Right hindlimb (tissue), 1 donor: ENCODE measurements around the gene CNOT10.
"Not testable (repeated sequence)": the region's sequence is repeated elsewhere in the genome, so short reads cannot be mapped to it uniquely, and the experiment has no call there.

Source experiments
- DNase-seq: peaks from one replicate; pipeline ENCODE4 v3.0.0-alpha.2; 2018

Gene CNOT10

DNA sequence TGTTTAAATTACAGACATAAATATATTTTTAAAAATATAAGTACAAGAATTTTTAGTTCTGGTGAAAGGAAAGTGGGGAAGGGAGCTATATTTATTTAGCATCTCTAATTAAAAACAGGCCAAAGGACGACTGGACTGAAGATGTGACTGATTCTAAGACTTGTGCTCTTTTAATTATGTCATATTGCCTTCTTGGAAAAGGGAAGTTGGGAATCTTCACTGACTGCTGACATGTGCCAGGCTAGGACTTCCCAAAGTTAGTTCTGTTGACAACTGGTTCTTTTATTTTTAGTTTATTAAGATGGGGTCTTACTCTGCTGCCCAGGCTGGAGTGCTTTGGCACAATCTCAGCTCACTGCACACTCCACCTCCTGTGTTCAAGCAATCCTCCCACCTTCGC, 13.5 kb downstream of the CNOT10 start:
- DNase-seq, result no peak

DNA sequence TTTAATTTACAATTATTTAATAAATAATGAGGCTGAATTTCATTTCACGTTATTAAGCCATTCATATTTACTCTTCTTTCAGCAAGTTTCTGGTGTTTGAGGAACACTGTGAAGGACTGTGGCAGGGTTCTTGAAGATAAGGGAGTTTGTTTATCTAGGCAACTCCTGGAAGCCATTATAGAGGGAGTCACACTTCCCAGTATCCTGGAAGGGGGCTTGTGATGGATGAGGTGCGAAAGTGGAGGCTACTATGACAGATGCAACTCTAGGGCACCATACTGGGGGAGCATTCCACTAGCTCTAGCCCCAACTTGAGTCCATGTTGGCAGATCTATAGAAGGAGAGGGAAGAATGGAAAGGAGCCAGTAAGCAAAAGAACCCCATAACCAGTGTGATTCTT, 14.4 kb downstream of the CNOT10 start:
- DNase-seq, result no peak

GRCh38 chr3:32700244-32700643, 15.3 kb downstream of the CNOT10 start:
- DNase-seq, result no peak

- no peak for DNase-seq
Observed at GRCh38 chr3:32703491-32703972, 18.5 kb downstream of the CNOT10 start.

- no peak for DNase-seq
Observed at GRCh38 chr3:32705232-32705631, 20.2 kb downstream of the CNOT10 start.

DNA sequence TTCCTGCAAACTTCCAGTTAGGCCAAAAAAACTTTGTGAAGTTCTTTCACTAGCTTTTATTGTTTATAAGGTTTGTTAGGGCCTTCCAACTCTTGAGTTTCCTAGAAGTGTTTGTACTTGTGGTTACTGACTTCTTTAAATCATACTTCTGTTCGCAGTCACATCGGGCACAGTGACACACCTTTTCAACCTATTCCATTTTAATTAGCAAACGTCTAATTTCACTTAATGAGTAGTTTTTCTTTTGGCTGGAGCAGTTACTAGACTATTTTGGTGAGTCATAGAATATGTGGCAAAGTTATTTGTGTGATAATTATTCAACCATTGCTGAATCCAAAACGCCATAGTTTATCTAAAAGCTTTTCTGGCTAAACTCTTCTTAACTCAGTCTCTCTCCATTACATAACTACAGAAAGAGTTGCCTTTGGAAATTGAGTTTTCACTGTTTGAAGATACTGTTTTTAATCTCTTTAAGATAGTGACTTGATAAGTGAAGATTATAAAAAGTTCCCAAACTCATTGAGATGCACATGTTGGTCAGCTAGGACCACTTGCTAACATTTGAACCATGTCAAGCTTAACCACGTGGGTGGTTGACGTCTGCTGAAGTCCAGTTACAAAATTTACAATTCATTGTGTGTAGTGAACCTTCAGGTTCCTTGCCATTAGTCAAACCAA, 21.5 kb downstream of the CNOT10 start:
- no peak for DNase-seq

DNA sequence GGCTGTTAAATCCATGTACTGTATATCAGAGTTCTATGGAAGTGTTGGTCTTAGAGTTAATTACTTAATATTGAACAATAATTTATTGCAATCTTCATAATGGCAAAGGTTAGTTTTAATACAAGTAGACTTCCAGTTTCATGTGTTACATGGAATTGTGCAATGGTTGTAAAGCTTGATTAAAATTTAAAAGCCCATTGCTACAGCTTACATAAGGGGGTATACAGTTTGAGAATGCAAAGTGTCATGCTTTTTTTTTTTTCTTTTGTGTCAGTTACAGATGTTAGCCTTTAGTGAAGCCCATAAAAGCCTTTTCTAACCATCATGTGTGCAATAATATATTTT, 22.0 kb downstream of the CNOT10 start:
- DNase-seq, result no peak

GRCh38 chr3:32708672-32709283, 23.8 kb downstream of the CNOT10 start:
- no peak for DNase-seq

DNA sequence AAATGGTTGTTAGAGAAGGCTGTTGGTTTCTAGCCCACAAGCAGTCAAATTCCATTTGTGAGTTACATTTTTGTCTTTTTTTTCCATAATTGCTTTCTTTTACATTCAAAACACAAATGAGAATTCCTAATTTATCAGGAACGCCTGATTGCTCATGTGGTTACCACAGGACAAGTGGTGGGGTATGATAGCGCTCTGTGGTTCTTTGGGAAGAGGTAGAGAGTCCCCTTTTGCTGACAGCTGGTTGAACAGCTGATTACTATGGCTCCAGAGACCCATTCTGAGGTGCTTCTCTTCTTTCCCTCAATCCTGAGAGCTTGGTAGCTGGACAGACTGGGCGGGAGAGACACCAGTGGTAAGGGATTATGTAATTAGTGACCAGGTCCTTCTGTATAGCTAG, 24.4 kb downstream of the CNOT10 start:
- DNase-seq, result no peak

DNA sequence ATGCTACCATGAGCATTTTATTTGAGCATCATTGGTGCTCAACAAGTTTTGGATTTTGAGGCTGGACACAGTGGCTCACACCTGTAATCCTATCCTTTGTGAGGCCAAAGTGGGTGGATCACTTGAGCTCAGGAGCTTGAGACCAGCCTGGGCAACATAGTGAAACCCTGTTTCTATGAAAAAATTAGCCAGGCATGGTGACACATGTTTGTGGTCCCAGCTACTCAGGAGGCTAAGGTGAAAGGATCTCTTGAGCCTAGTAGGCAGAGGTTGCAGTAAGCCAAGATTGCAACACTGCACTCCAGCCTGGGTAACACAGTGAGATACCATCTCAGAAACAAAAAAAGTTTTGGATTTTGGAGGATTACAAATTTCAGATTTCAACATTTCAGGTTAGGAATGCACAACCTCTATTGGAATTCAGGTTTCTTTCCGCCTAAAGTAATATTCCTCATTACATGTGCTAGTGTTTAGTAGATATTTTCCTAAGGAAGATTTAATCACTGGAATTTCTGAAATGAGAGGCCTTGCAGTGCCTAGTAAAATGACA, 27.6 kb downstream of the CNOT10 start:
- DNase-seq, result no peak

DNA sequence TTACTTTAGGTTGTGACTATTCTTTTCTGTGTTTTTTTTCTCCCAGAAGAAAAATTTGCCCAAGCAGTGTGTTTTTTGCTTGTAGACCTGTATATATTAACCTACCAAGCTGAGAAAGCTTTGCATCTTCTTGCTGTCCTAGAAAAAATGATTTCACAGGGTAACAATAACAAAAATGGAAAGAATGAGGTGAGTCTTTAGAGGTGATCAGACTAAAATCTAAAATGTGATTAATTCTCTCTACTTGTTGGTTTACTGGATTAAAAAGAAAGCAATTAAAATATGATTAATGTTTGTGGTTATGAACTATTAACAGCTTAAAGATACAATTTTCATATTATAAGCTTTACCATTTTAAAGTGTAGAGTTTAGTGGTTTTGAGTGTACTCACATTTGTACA, 28.2 kb downstream of the CNOT10 start:
- no peak for DNase-seq

DNA sequence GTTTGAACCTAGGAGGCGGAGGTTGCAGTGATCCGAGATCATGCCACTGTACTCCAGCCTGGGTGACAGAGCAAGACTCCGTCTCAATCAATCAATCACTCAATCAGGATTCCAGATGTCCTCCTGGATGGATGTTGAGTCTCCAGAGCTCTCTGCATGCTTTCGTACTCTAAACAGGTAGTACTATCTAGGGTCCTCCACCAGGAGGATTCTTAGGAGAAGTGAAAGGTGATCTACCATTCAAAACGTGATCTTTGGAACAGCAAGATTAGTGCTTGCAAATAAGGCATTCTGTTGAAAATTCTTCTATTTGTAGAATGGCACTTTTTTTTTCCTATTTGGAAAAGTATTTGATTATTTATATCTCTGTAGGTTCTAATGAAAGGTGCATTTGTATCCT, 34.3 kb downstream of the CNOT10 start:
- DNase-seq, result no peak

- DNase-seq, result no peak
Observed at GRCh38 chr3:32719931-32720330, 34.9 kb downstream of the CNOT10 start.

- DNase-seq, result no peak
Observed at GRCh38 chr3:32725721-32726120, 40.7 kb downstream of the CNOT10 start.

GRCh38 chr3:32733631-32734229, 48.7 kb downstream of the CNOT10 start:
- no peak for DNase-seq

GRCh38 chr3:32734756-32735155, 49.8 kb downstream of the CNOT10 start:
- DNase-seq, result no peak

DNA sequence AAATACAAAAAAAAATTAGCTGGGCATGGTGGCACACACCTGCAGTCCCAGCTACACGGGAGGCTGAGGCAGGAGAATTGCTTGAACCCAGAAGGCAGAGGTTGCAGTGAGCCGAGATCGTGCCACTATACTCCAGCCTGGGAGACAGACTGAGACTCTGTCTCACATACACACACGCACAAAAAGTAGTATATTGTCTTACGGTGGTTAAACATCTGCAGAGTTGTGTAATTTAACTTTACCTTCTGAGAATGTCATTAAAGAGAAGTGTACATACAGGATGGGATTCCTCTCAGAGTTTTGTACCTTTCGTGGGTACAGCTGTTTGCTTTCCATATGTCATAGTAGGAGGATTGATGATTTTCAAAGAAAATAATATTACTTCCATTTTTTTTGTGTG, 58.5 kb downstream of the CNOT10 start:
- not testable (repeated sequence) for DNase-seq

- DNase-seq, result no peak
Observed at GRCh38 chr3:32743934-32744333, 58.9 kb downstream of the CNOT10 start.

GRCh38 chr3:32751377-32751776, 66.4 kb downstream of the CNOT10 start:
- DNase-seq, result no peak

- DNase-seq, result no peak
Observed at GRCh38 chr3:32755761-32756160, 70.8 kb downstream of the CNOT10 start.

- DNase-seq, result no peak
Observed at GRCh38 chr3:32757618-32758374, 72.8 kb downstream of the CNOT10 start.

DNA sequence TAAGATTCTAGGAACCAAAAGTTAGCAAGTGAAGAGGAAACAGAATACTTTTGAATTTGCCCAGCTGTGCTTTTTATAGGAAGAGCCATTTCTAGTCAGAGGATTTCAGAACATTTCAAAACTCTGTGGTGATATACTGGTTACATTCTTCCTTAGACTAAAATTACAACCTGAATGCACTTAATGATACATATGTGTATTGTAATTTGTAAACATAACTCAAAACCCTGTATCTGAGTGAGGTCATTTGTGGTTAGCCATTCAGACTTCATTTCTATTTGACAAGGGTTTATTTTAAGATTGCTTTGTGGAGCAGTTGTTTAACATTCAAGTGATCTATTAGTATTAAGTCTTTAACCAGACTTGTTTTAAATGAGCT, 73.4 kb downstream of the CNOT10 start:
- DNase-seq, result no peak

DNA sequence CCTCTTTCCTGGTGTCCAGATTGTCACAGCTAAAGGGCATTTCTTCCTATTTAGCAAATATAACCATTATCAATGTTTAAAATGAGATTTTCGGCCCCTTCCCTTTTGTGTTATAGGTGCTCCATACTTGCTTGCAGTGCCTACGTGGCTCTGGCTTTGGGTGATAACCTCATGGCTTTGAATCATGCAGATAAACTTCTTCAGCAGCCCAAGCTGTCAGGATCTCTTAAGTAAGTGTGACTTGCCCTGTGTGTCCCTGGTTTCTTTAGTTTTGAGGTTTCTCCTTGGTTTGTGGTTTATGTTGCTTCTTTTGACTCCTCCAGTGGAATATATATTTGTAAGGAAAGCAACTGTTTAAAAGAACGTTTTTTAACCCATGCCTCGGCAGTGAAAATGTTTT, 74.4 kb downstream of the CNOT10 start:
- DNase-seq, result no peak

GRCh38 chr3:32764481-32764880, 79.5 kb downstream of the CNOT10 start:
- DNase-seq, result peak; percentile 26
